22Rv1 (cell line): ENCODE results near the gene UNC5A.

Experiments
- CTCF ChIP-seq: fragments of 450-650 bp; IDR thresholded peaks from 2 replicates; pipeline ENCODE4 v1.5.1; 2017; ENCODE audit warnings: mild to moderate bottlenecking
- ZFX ChIP-seq: fragments of 450-650 bp; IDR thresholded peaks from 2 replicates; pipeline ENCODE4 v1.6.1; 2017; ENCODE audit warnings: antibody characterized with exemption, borderline replicate concordance

- TF ChIP-seq CTCF = no peak
- no peak for TF ChIP-seq ZFX
Measured at GRCh38 chr5:176843673-176844072, 33.3 kb downstream of the UNC5A start.
